Inferior parietal cortex (tissue), 1 donor: ENCODE results near the gene KRTAP5-9.
"Not testable (repeated sequence)": the region's sequence is repeated elsewhere in the genome, so short reads cannot be mapped to it uniquely, and the experiment has no call there.

Source experiments
- DNase-seq: peaks from one replicate; pipeline ENCODE4 v3.0.0-alpha.2; 2016; ENCODE audit errors: extremely low spot score

Gene KRTAP5-9

GRCh38 chr11:71534711-71535608, 13.3 kb upstream of the KRTAP5-9 start:
- not testable (repeated sequence) for DNase-seq

- DNase-seq: no peak
Observed at GRCh38 chr11:71535825-71536224, 12.4 kb upstream of the KRTAP5-9 start.

DNA sequence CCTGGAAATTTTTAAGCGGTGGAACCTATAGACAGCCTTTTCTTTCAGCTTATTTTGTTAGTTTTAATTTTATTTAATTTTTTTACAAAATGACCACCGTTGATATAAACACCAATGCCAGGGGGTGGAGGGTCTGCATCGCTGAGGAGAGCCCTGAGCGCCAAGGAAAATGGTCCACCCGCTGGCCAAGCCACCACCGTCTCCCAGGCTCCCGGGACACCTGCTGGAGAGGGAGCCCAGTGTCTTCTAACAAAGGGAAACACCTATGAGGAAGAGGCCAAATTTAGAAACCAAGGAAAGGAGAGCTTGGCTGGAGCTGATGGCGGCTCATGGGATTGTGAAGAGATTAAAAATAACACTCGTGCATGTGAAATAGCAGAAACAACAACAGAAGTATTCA, 10.7 kb upstream of the KRTAP5-9 start:
- DNase-seq: no peak

- not testable (repeated sequence) for DNase-seq
Observed at GRCh38 chr11:71537977-71538665, 10.1 kb upstream of the KRTAP5-9 start, which contains the start of gene KRTAP5-8. Gene KRTAP5-8 (plus strand): TSS chr11:71538025. CDS start chr11:71538056, 31 bp downstream.

GRCh38 chr11:71538666-71538990, 9.6 kb upstream of the KRTAP5-9 start:
- no peak for DNase-seq

DNA sequence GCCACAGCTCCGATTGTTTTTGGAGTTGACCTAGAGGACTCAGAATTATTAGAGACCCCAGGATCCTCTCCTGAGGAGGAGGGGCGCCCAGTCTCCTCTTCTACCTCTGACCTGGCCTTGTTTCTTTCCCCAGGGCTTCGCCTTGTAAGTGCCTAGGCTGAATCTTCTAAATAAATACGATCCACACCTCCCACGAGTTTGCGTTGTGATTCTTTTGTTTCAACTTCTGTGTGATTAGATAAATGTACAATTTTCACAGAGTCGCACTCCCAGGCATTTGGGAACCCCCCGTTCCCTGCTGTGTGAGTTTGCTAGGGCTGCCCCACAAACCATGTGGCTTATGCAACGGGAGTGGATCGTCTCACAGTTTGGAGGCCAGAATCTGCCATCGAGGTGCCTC, 9.2 kb upstream of the KRTAP5-9 start:
- no peak for DNase-seq

- DNase-seq: not testable (repeated sequence)
Observed at GRCh38 chr11:71539971-71540370, 8.2 kb upstream of the KRTAP5-9 start.

GRCh38 chr11:71540521-71541304, 7.5 kb upstream of the KRTAP5-9 start:
- DNase-seq: not testable (repeated sequence)

- DNase-seq: no peak
Observed at GRCh38 chr11:71542382-71542781, 5.8 kb upstream of the KRTAP5-9 start.

GRCh38 chr11:71542879-71543777, 5.1 kb upstream of the KRTAP5-9 start:
- DNase-seq: no peak

GRCh38 chr11:71543866-71544265, 4.4 kb upstream of the KRTAP5-9 start:
- no peak for DNase-seq

GRCh38 chr11:71544525-71545214, 3.5 kb upstream of the KRTAP5-9 start:
- DNase-seq: no peak

GRCh38 chr11:71545405-71545966, 2.7 kb upstream of the KRTAP5-9 start:
- no peak for DNase-seq

- DNase-seq: no peak
Observed at GRCh38 chr11:71548716-71549151, 514 bp downstream of the KRTAP5-9 start.

GRCh38 chr11:71551711-71552110, 3.5 kb downstream of the KRTAP5-9 start:
- no peak for DNase-seq

DNA sequence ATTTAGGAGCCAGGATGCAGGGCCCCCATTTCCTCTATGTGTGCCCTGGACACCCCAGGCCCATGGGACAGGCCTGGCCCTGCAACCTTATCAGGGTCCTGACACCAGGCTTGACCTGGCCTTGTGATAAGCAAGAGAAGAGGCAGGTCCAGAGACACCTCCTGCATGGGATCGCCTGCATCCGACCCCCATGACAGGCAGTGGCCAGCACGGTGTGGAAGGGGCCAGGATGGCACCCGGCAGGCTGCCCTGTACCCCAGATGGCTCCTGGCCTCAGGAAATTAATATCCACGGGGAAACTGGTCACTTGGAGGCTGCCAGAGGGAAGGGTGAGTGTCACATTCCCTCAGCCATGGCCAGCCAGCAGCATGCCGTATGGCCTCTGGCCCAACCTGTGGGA, 6.8 kb downstream of the KRTAP5-9 start:
- no peak for DNase-seq

GRCh38 chr11:71555508-71555907, 7.3 kb downstream of the KRTAP5-9 start:
- no peak for DNase-seq

DNA sequence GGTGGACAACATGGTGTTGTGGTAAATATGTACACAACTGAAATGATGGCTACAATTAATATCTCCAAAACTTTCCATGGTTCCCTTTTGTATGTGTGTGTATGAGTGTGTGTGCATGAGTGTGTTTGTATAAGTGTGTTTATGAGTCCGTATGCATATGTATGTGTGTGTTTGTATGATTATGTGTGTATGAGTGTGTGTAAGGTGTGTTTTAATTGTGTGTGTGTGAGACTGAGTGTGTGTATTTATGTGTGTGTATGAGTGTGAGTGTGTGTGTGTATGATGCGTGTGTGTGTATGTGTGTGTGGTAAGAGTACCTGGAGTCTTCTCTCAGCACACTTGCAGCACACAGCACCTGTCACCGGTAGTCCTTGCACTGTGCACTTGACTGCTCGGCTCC, 7.8 kb downstream of the KRTAP5-9 start:
- DNase-seq: no peak

DNA sequence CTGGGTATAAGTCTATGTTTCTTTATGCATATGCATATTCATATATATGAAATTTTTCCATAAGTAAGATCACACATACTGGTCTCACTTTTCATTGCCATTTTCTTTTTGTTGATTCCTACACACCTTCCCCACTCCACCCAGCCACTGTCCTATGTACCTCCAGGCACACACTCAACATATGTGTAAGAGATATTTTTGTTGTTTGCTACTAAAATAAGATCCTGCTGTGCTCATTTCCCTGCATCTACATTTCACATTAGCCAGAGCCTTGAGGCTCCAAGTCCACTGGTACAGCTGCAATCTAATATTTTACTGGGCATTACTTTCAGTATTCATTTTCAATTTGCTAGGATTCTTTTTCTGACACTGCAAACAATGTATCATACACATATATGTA, 9.0 kb downstream of the KRTAP5-9 start:
- DNase-seq: no peak

DNA sequence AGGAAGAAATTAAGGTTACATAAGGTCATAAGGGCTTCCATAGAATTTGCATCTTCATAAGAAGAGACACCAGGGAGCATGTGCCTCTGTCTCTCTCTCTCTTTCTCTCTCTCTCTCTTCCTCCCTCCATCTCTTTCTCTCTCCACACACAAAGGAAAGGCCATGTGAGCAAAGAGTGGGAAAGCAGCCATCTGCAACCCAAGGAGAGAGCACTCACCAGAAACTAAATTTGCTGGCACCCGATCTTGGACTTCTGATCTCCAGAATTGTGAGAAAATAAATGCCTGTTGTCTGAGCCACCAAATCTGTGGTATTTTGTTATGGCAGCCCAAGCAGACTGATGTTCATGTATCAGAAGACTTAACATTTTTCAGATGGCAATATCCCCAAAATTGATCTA, 10.8 kb downstream of the KRTAP5-9 start:
- DNase-seq: peak; percentile 5
